Subcutaneous abdominal adipose tissue (tissue), 5 donors: ENCODE measurements around the gene HMCN2.

ENCODE experiments used
- H3K27ac ChIP-seq: one replicate; pipeline ENCODE4 v1.7.0; 2013; ENCODE audit warnings: low read depth, mild to moderate bottlenecking, inconsistent platforms, low read length, moderate library complexity
- H3K27me3 ChIP-seq, 5 donors: one replicate each; pipeline ENCODE4 v1.7.0; 2013; ENCODE audit warnings: low read length in 5 of 5, inconsistent platforms in 1 of 5; ENCODE audit not compliant: control insufficient read depth in 5 of 5, insufficient read depth in 4 of 5
- H3K36me3 ChIP-seq, 5 donors: one replicate each; pipeline ENCODE4 v1.7.0; 2013; ENCODE audit warnings: low read length in 5 of 5; ENCODE audit not compliant: control insufficient read depth in 5 of 5, insufficient read depth in 5 of 5
- H3K4me1 ChIP-seq, 5 donors: one replicate each; pipeline ENCODE4 v1.7.0; 2013; ENCODE audit warnings: low read length in 5 of 5, mild to moderate bottlenecking in 3 of 5, moderate library complexity in 1 of 5; ENCODE audit not compliant: control insufficient read depth in 5 of 5, insufficient read depth in 5 of 5
- H3K4me3 ChIP-seq, 5 donors: one replicate each; pipeline ENCODE4 v1.7.0; 2013; ENCODE audit warnings: low read length in 5 of 5, low read depth in 1 of 5
- H3K9ac ChIP-seq, 5 donors: one replicate each; pipeline ENCODE4 v1.7.0; 2013; ENCODE audit warnings: low read length in 5 of 5, mild to moderate bottlenecking in 4 of 5, moderate library complexity in 3 of 5
- H3K9me3 ChIP-seq, 5 donors: one replicate each; pipeline ENCODE4 v1.7.0; 2013; ENCODE audit warnings: low read length in 5 of 5; ENCODE audit not compliant: control insufficient read depth in 5 of 5
- donor health status: healthy.
- donor health status: healthy.
- donor health status: healthy.
- donor health status: healthy.
- donor health status: healthy.

Gene HMCN2

DNA sequence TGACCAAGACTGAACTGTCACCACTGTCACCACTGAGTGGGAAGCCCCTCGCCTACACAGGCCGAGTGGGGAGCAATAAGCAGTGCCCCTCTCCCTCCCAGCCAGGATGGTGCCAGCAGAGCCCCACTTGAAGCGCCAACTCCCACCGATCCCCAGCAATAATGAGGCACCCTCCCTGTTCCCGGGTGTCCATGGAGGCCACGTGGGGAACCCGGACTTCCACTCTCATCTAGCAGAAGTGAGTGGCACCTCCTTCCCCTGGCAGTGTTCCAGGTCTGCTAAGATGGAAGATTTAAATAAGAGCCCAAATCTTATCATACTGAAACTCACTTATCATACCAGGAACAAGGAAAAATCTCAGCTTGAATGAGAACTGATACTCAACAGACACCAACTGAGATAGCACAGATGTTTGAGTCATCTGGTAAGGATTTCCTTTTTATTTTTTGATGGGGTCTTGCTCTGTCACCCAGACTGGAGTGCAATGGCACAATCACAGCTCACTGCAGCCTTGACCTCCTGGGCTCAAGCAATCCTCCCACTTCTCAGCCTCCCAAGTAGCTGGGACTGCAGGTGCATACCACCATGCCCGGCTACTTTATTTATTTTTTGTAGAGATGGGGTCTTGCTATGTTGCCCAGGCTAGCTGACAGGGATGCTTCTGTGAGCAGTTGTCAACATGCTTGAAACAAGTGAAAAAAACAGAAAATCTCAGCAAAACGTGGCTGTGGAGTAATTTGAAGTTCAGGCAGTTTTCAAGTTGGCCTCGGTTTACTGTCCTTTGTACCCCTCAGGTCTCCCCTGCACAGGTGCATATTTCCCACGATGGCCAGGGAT lies 149.6 kb downstream of the HMCN2 start:
- Histone ChIP-seq H3K27ac (no peak overlapping the region), H3K27me3 (peaks cover 0 to 4% (median 0%) of the 10 kb centered on the region in 5 donors), H3K9me3 (no peaks in the 10 kb centered on the region), H3K36me3 (no peaks in the 10 kb centered on the region), H3K4me1 (no peaks in the 10 kb centered on the region), H3K9ac (no peak overlapping the region), H3K4me3 (no peak overlapping the region)

DNA sequence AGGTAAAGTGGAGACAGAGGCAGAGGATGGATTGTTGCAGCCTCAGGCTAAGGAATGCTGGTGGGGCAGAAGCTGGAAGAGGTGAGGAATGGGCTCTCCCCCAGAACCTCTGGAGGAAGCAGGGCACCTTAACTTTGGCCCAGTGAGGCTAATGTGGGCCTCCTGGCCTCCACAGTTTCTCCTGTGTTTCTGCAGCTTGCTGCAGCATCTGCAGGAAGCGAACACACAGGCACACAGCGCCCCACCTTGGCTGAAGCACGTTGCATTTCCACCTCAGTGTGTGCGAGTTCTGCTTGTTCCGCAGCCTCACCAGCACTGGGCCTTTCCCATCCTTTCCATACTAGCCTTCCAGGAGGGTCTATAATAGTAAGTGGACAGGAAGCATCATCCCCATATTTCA lies 152.0 kb downstream of the HMCN2 start:
- no peak overlapping the region for H3K4me3 ChIP-seq
- H3K27ac ChIP-seq: no peak overlapping the region
- H3K4me1 ChIP-seq: no peaks in the 10 kb centered on the region
- no peaks in the 10 kb centered on the region for H3K9me3 ChIP-seq
- peaks cover 0 to 8% (median 1%) of the 10 kb centered on the region in 5 donors for H3K27me3 ChIP-seq
- no peak overlapping the region for H3K9ac ChIP-seq
- no peaks in the 10 kb centered on the region for H3K36me3 ChIP-seq

DNA sequence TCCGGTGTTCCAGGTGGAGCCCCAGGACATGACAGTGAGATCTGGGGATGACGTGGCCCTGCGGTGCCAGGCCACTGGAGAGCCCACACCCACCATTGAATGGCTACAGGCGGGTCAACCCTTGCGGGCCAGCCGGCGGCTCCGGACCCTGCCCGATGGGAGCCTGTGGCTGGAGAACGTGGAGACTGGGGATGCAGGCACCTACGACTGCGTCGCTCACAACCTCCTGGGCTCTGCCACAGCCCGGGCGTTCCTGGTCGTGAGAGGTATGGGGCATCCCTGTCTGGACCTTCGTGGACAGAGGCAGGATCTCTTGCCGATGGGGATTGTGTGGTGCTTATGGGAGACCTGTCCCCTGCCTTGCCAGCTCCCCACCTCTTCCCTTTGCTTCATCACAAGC lies 153.2 kb downstream of the HMCN2 start:
- Histone ChIP-seq H3K4me3 (no peak overlapping the region), H3K9me3 (no peaks in the 10 kb centered on the region), H3K9ac (no peak overlapping the region), H3K27ac (no peak overlapping the region), H3K36me3 (no peaks in the 10 kb centered on the region), H3K27me3 (peaks cover 0 to 9% (median 2%) of the 10 kb centered on the region in 5 donors), H3K4me1 (no peaks in the 10 kb centered on the region)

DNA sequence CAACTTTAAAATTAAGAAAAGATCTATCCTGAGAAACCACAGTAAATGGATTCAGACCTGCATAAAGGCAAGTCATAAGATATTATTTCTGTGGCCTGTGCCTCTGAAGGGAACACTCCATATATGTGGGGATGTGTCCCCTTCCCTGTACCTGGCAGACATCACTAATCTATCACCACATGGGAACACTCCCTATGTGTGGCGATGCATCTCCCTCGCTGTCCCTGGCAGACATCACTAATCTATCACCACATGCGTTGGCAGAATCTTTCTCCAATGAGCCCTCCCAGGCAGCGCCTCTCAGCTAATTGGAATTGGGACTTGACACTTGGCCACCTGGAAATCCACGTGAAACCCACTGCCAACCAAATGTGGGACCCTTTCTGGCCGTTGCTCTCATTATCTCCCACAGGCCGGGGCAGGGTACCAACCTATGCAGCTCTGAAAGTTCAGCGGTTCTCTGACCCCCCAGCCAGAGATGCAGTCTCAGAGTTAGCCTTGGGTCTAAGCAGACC lies 154.0 kb downstream of the HMCN2 start:
- Histone ChIP-seq H3K4me3 (no peak overlapping the region), H3K27me3 (peaks cover 0 to 9% (median 2%) of the 10 kb centered on the region in 5 donors), H3K9ac (no peak overlapping the region), H3K36me3 (no peaks in the 10 kb centered on the region), H3K27ac (no peak overlapping the region), H3K9me3 (no peaks in the 10 kb centered on the region), H3K4me1 (no peaks in the 10 kb centered on the region)

DNA sequence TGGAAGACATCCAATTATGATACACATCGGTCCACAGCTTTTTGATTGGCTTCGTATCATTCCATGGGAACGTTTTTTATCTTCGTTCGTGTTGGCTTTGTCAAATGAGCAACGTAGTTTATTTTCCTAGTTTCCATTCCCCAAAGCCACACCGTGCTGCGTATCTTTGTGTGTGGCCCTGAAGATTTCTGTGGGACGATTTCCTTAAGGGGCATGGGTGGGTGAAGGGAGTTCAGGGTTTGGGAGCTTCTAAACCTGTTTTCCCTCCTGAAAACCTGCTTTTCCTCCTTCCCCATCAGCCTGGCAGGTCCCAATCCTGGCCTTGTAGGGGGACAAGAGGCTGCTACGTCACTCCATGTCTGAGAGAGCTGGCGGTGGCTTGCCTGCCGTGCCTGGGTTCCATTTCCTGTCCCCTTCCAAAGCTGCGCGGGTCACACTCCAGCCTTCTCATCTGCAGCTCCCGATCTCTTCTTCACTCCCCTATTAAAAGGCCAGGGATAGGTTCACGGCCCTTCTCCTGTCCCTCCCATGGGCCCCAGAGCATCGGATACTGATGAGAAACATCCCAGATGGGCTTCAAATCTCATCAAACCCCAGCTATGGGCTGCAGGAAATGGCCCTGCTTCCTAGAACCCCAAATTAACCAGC lies 155.7 kb downstream of the HMCN2 start:
- H3K4me3 ChIP-seq: no peak overlapping the region
- no peaks in the 10 kb centered on the region for H3K9me3 ChIP-seq
- H3K27ac ChIP-seq: no peak overlapping the region
- no peak overlapping the region for H3K9ac ChIP-seq
- H3K4me1 ChIP-seq: peaks cover 0 to 6% (median under 1%) of the 10 kb centered on the region in 5 donors
- H3K36me3 ChIP-seq: no peaks in the 10 kb centered on the region
- peaks cover 0 to 9% (median 2%) of the 10 kb centered on the region in 5 donors for H3K27me3 ChIP-seq

DNA sequence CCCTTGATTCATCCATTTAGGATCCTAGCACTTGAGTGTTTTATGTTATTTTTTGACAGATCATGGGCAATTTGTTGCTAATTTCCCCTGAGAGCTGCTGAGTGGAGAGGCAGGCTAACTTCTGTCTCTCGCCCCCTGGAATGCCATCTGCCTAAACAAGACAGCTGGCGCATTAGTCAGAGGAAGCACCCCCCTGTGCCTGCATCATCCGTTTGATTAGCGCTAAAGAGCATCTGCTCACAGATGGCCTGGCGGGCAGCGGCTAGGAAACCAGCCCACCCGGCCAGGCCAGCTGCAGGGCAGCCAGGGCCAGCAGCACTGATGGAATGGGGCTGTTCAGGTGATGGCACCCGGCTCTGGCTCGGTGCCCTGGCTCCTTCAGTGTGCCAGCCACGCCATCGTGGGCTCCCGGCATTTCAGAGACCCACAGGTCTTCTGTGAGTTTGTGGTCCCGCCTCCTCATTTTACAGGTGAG lies 156.3 kb downstream of the HMCN2 start:
- Histone ChIP-seq H3K9ac (no peak overlapping the region), H3K4me1 (peaks cover 2 to 12% (median 6%) of the 10 kb centered on the region in 5 donors), H3K9me3 (no peaks in the 10 kb centered on the region), H3K27me3 (peaks cover 0 to 9% (median 2%) of the 10 kb centered on the region in 5 donors), H3K36me3 (no peaks in the 10 kb centered on the region), H3K27ac (no peak overlapping the region), H3K4me3 (no peak overlapping the region)

DNA sequence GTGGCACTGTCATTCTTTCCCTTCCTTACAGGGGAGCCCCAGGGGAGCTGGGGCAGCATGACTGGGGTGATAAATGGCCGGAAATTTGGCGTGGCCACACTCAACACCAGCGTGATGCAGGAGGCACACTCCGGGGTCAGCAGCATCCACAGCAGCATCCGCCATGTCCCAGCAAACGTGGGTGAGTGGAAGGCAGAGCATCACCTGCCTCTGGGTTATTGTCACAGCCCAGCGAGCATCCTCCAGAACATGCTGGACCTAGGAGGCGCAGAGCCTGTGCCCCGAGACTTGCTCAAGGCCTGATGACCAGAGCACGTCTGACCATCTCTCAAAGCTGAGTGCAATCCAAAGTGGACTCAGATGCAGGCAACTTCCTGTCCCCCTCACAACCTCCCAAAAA lies 157.0 kb downstream of the HMCN2 start:
- Histone ChIP-seq H3K36me3 (no peaks in the 10 kb centered on the region), H3K9ac (no peak overlapping the region), H3K4me1 (peaks cover 2 to 19% (median 13%) of the 10 kb centered on the region in 5 donors), H3K27ac (no peak overlapping the region), H3K27me3 (peaks cover 0 to 9% (median 2%) of the 10 kb centered on the region in 5 donors), H3K4me3 (no peak overlapping the region), H3K9me3 (no peaks in the 10 kb centered on the region)

DNA sequence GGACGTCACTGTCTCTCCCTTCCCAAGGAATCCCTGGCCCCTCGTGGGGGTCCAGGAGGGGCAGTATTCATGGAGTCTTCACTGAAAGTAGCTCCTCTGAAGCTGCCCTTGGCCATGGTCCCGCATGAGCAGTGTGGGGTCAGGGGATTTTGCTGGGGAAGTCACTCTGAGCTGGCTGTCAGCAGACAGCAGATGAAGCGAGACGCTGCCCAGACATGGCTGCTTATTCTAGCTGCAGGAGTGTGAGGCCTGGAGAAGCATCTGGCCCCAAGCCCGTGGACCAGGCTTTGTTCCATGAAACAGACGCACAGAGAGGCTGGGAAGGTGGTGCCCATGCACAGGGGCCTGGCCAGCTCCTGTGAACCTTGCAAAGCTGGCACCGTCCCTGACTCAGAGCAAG lies 157.7 kb downstream of the HMCN2 start:
- Histone ChIP-seq H3K27me3 (peaks cover 0 to 8% (median 2%) of the 10 kb centered on the region in 5 donors), H3K36me3 (no peaks in the 10 kb centered on the region), H3K4me3 (no peak overlapping the region), H3K4me1 (peaks cover 2 to 23% (median 15%) of the 10 kb centered on the region in 5 donors), H3K9me3 (no peaks in the 10 kb centered on the region), H3K27ac (no peak overlapping the region), H3K9ac (no peak overlapping the region)

DNA sequence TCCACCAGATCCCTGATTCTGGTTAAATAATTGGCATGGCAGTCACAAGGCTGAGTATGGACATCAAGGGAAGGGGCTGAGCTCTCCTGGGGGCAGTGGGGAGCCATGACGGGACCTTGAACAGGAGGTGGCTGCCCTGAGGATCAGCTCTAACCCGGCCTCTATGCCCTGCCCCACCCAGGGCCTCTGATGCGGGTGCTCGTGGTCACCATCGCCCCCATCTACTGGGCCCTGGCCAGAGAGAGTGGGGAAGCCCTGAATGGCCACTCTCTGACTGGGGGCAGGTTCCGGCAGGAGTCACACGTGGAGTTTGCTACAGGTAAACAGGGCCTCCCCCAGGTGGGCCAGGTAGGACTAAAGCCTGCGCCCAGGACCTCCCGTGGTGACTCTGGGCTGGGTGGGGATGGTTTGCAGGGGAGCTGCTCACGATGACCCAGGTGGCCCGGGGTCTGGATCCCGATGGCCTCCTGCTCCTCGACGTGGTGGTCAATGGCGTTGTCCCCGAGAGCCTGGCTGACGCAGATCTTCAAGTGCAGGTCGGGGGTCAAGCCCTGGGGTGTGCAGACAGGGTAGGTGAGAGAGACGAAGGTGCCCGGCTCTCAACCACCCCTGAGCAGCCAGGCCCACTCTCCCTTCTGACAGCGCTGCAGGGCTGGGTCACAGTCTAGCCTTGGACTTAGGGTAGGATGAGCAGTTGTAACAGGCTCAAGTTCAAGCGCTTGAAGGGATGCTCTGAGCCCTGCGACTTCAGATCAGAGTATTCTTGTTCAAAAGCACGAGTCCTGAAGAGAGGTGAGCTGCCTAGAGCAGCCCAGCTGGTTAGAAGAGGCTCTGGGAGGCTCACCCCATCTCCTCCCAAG lies 159.3 kb downstream of the HMCN2 start:
- H3K36me3 ChIP-seq: no peaks in the 10 kb centered on the region

More for the DNA sequence above, 159.3 kb downstream of the HMCN2 start:
- H3K27ac ChIP-seq: no peak overlapping the region
- H3K9me3 ChIP-seq: no peaks in the 10 kb centered on the region
- H3K4me3 ChIP-seq: no peak overlapping the region
- H3K27me3 ChIP-seq: peaks cover 0 to 6% (median 2%) of the 10 kb centered on the region in 5 donors
- H3K9ac ChIP-seq: no peak overlapping the region
- peaks cover 2 to 23% (median 15%) of the 10 kb centered on the region in 5 donors for H3K4me1 ChIP-seq
